ENCODE data around the gene CACFD1.

Gene CACFD1

DNA sequence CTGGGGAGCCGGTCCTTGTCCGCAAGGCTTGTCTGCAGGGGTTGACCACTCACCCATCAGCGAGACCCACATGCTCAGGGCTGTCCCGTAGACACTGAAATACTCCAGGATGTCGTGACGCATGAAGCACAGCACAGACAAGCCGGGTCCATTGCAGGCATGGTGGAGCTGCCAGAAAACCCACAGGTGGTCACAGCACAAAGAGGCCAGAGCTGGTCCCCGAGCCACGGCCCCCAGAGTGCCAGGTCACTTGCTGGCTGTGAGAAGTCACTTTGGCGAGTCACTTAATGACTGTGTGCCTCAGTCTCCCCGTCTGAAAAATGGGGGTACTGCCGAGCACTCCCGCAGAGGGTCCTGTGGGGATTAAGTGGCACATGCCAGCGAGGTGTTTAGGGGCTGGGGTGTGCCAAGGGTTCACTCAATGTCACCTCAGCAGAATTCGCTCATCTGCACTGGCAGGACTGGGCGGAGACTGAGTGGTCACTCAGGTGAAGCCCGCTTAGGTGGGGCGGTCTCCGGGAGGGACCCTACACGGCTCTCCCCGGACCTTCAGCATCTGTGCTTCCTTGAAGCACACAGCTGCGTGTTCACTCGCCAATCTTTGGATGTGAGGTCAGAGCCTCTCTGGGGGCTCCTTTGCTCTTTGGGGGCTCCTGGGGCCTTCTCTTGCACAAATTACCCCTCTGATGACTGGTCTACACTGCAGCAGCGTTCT lies 60.5 kb downstream of the CACFD1 start:
- DNase-seq: no peak

Measured in NCI-H1417 treated with DMSO at 0.1 percent for 48 hours (cell line).